H1 (cell line): ENCODE data around the gene PLPPR3. TPM values are rescaled to one million over a fixed set of nuclear protein-coding genes. Genes with fewer than 3 reads are reported as not detected.

Experiments used
- CTCF ChIA-PET: fragments of 300-600 bp; sonication (Branson Sonifier 250); formaldehyde crosslinking; loops from one replicate; lab custom pipeline; 2021; ENCODE audit not compliant: partially characterized antibody; lab: Charles Lee
- POLR2A ChIA-PET: fragments of 300-600 bp; sonication (Branson Sonifier 250); formaldehyde crosslinking; loops from one replicate; lab custom pipeline; 2021; ENCODE audit warnings: inconsistent platforms; ENCODE audit not compliant: partially characterized antibody; lab: Charles Lee
- DNase-seq, 2 experiments: peaks; one replicate each; pipeline versions ENCODE4 v3.0.0 to v3.0.0-alpha.2; 2010 to 2022; ENCODE audit warnings: low spot score in 2 of 2, low read depth in 1 of 2, mixed read lengths in 1 of 2
- FAIRE-seq: peaks from 2 replicates; lab custom pipeline; 2011; peaks lifted over from hg19 to GRCh38; lab: Jason Lieb, UNC
- H2AFZ ChIP-seq: 2 replicates; pipeline ENCODE4 v1.8.1; 2012; ENCODE audit warnings: low read length, inconsistent platforms
- H2AK5ac ChIP-seq: 2 replicates; pipeline ENCODE4 v1.6.1; 2013; ENCODE audit warnings: low read depth, low read length
- H2BK120ac ChIP-seq: replicated peaks from 2 replicates; pipeline ENCODE3; 2013; ENCODE audit warnings: low read depth, low read length, inconsistent platforms
- H2BK12ac ChIP-seq: 2 replicates; pipeline ENCODE4 v1.6.1; 2013; ENCODE audit warnings: low read depth, low read length
- H2BK15ac ChIP-seq: 2 replicates; pipeline ENCODE4 v1.6.1; 2013; ENCODE audit warnings: low read length
- H2BK20ac ChIP-seq: 2 replicates; pipeline ENCODE4 v1.6.1; 2013; ENCODE audit warnings: low read length
- H2BK5ac ChIP-seq: 2 replicates; pipeline ENCODE4 v1.6.1; 2013; ENCODE audit warnings: low read depth, low read length
- H3K14ac ChIP-seq: 2 replicates; pipeline ENCODE4 v1.6.1; 2013; ENCODE audit warnings: inconsistent platforms; ENCODE audit not compliant: insufficient read length
- H3K18ac ChIP-seq: 2 replicates; pipeline ENCODE4 v1.6.1; 2013; ENCODE audit warnings: low read length; ENCODE audit errors: extremely low read depth
- H3K23ac ChIP-seq: 2 replicates; pipeline ENCODE4 v1.6.1; 2013; ENCODE audit warnings: inconsistent platforms; ENCODE audit not compliant: insufficient read length
- H3K23me2 ChIP-seq: 2 replicates; pipeline ENCODE4 v1.6.1; 2013; ENCODE audit warnings: low read depth, low read length
- H3K27ac ChIP-seq: 2 replicates; pipeline ENCODE4 v1.6.1; 2011; ENCODE audit warnings: low read depth, low read length, inconsistent platforms
- H3K27me3 ChIP-seq, 4 experiments: replicated peaks in 1 of 4; 1 replicate in 1 of 4; 2 replicates in 3 of 4; pipeline versions ENCODE4 v1.6.1 to v1.8.1; 2011 to 2013; ENCODE audit warnings: low read length in 3 of 4, mild to moderate bottlenecking in 3 of 4, inconsistent platforms in 2 of 4, mixed read lengths in 2 of 4, moderate library complexity in 1 of 4; ENCODE audit not compliant: control insufficient read depth in 3 of 4, insufficient read depth in 3 of 4; ENCODE audit errors: extremely low read depth in 1 of 4
- H3K36me3 ChIP-seq, 4 experiments: 2 replicates each; pipeline versions ENCODE4 v1.6.1 to v1.8.1; 2011 to 2013; ENCODE audit warnings: mild to moderate bottlenecking in 4 of 4, low read length in 3 of 4, moderate library complexity in 2 of 4, control low read depth in 1 of 4, inconsistent platforms in 1 of 4; ENCODE audit not compliant: insufficient read depth in 4 of 4, control insufficient read depth in 2 of 4
- H3K4ac ChIP-seq: replicated peaks from 2 replicates; pipeline ENCODE3; 2013; ENCODE audit warnings: low read length, low read depth, mixed read lengths, inconsistent platforms; ENCODE audit not compliant: insufficient read length
- H3K4me1 ChIP-seq, 4 experiments: replicated peaks in 1 of 4; 1 replicate in 1 of 4; 2 replicates in 3 of 4; pipeline versions ENCODE4 v1.6.1 to v1.8.1; 2011 to 2013; ENCODE audit warnings: low read length in 3 of 4, inconsistent platforms in 2 of 4, mixed read lengths in 1 of 4; ENCODE audit not compliant: insufficient read depth in 4 of 4, control insufficient read depth in 3 of 4
- H3K4me2 ChIP-seq, 2 experiments: 2 replicates each; pipeline versions ENCODE4 v1.6.1 to v1.8.1; 2011 to 2013; ENCODE audit warnings: low read depth in 2 of 2, low read length in 2 of 2, control low read depth in 1 of 2, inconsistent platforms in 1 of 2, mild to moderate bottlenecking in 1 of 2; ENCODE audit not compliant: insufficient read depth in 1 of 2
- H3K4me3 ChIP-seq, 4 experiments: fragments of 200-600, 300-600 bp in 1 of 4; sonication (generic), shearing (Covaris generic), sonication (Bioruptor Twin) in 1 of 4; 2 replicates each; pipeline versions ENCODE4 v1.5.1 to v1.8.1; 2011 to 2016; ENCODE audit warnings: low read length in 4 of 4, low read depth in 3 of 4, control low read depth in 2 of 4, inconsistent platforms in 2 of 4, mild to moderate bottlenecking in 2 of 4, mixed read lengths in 1 of 4, moderate library complexity in 1 of 4; ENCODE audit not compliant: insufficient read depth in 2 of 4; ENCODE audit errors: extremely low read depth in 1 of 4
- H3K56ac ChIP-seq: replicated peaks from 2 replicates; pipeline ENCODE3; 2013; ENCODE audit warnings: low read depth, mild to moderate bottlenecking, mixed read lengths, low read length, inconsistent platforms; ENCODE audit not compliant: insufficient read length
- H3K79me1 ChIP-seq: 2 replicates; pipeline ENCODE4 v1.6.1; 2013; ENCODE audit warnings: low read depth, low read length, control low read depth
- H3K79me2 ChIP-seq, 2 experiments: 2 replicates each; pipeline versions ENCODE4 v1.6.1 to v1.8.1; 2012 to 2013; ENCODE audit warnings: low read length in 2 of 2, mild to moderate bottlenecking in 2 of 2, inconsistent platforms in 1 of 2; ENCODE audit not compliant: insufficient read depth in 2 of 2, control insufficient read depth in 1 of 2
- H3K9ac ChIP-seq, 4 experiments: replicated peaks in 1 of 4; 1 replicate in 1 of 4; 2 replicates in 3 of 4; pipeline versions ENCODE4 v1.6.1 to v1.8.1; 2011 to 2013; ENCODE audit warnings: low read depth in 3 of 4, low read length in 3 of 4, control low read depth in 2 of 4, mild to moderate bottlenecking in 2 of 4, moderate library complexity in 2 of 4, inconsistent platforms in 1 of 4; ENCODE audit errors: extremely low read depth in 1 of 4
- H3K9me3 ChIP-seq, 2 experiments: 2 replicates each; pipeline versions ENCODE4 v1.6.1 to v1.8.1; 2012 to 2013; ENCODE audit warnings: mild to moderate bottlenecking in 2 of 2, moderate library complexity in 2 of 2, control low read depth in 1 of 2, inconsistent platforms in 1 of 2, low read depth in 1 of 2, low read length in 1 of 2, mixed read lengths in 1 of 2; ENCODE audit not compliant: insufficient read depth in 2 of 2
- H4K20me1 ChIP-seq, 2 experiments: replicated peaks in 1 of 2; 2 replicates each; pipeline versions ENCODE3 to v1.8.1; 2011 to 2013; ENCODE audit warnings: inconsistent platforms in 2 of 2, low read length in 2 of 2, mild to moderate bottlenecking in 1 of 2; ENCODE audit not compliant: insufficient read depth in 2 of 2, control insufficient read depth in 1 of 2
- H4K5ac ChIP-seq: 2 replicates; pipeline ENCODE4 v1.6.1; 2013; ENCODE audit warnings: low read length, low read depth, mixed read lengths, inconsistent platforms; ENCODE audit not compliant: insufficient read length
- H4K8ac ChIP-seq: 2 replicates; pipeline ENCODE4 v1.8.0; 2013; ENCODE audit warnings: mild to moderate bottlenecking, moderate library complexity, low read length, inconsistent platforms; ENCODE audit not compliant: insufficient read depth; ENCODE audit errors: extremely low read depth
- H4K91ac ChIP-seq: replicated peaks from 2 replicates; pipeline ENCODE3; 2013; ENCODE audit warnings: low read length, mixed read lengths, inconsistent platforms; ENCODE audit not compliant: insufficient read length
- EP300 ChIP-seq, 2 experiments: IDR thresholded peaks; 1 replicate in 1 of 2; 2 replicates in 1 of 2; pipeline ENCODE4 v1.6.1; 2011 to 2012; ENCODE audit warnings: low read depth in 2 of 2, low read length in 2 of 2, mild to moderate bottlenecking in 2 of 2, borderline replicate concordance in 1 of 2, inconsistent platforms in 1 of 2, moderate library complexity in 1 of 2
- GABPA ChIP-seq: IDR thresholded peaks from 2 replicates; pipeline ENCODE4 v1.6.1; 2011; ENCODE audit warnings: mild to moderate bottlenecking, low read length, moderate library complexity, borderline replicate concordance; ENCODE audit not compliant: insufficient read depth
- POLR2AphosphoS5 ChIP-seq: IDR thresholded peaks from 2 replicates; pipeline ENCODE4 v1.6.1; 2011; ENCODE audit warnings: low read depth, low read length
- whole genome bisulfite sequencing, 2 experiments: shearing (Covaris generic) in 1 of 2; methylation state at CpG; one replicate each; pipeline versions ENCODE4 v1.1.6 to v1.1.7; 2013 to 2015; ENCODE audit warnings: low lambda C conversion rate in 2 of 2, mixed read lengths in 2 of 2, inconsistent platforms in 1 of 2, low coverage in 1 of 2, missing lambda C conversion rate in 1 of 2; ENCODE audit not compliant: insufficient replicate concordance in 2 of 2, insufficient coverage in 1 of 2, insufficient read length in 1 of 2; ENCODE audit errors: extremely low coverage in 1 of 2, missing lambda C conversion rate in 1 of 2; 5-methylcytosine and 5-hydroxymethylcytosine counted together
- polyA plus RNA-seq, 7 experiments: library from polyadenylated mRNA; depleted of rRNA in 3 of 7; stranded (reverse) in 5 of 7; unstranded in 2 of 7; fragments of >200 nt in 5 of 7; fragments of 200-250 nt in 2 of 7; gene quantifications; 1 replicate in 5 of 7; 2 replicates in 1 of 7; 4 replicates in 1 of 7; pipeline versions ENCODE4 v1.2.1 to v1.2.3, GENCODE V29; 2011 to 2013; ENCODE audit warnings: missing spikeins in 2 of 7, mixed read lengths in 2 of 7
- total RNA-seq: library from RNA; stranded (reverse); fragmentation: NEBNext Ultra II Directional; extraction: Animal tissue kit (Norgen Biotek cat#: 25700); gene quantifications from 2 replicates; pipeline ENCODE4 v1.2.1, GENCODE V29; 2021

The PLPPR3 gene
- total and polyA plus RNA-seq, 2 of the 8 experiments (the other 6 are each of a cell fraction or from before 2014, with no cell fraction given) = 71.7 to 76.4 TPM

GRCh38 chr19:815775-816499, 5.8 kb downstream of the PLPPR3 start:
- H2AK5ac ChIP-seq = no peak overlapping the region
- H3K4me1 ChIP-seq = no peaks in the 10 kb centered on the region
- no peak overlapping the region for H4K8ac ChIP-seq
- H2BK5ac ChIP-seq = no peak overlapping the region
- H3K9ac ChIP-seq = no peak overlapping the region
- H2AFZ ChIP-seq = no peak overlapping the region
- no peak overlapping the region for H2BK120ac ChIP-seq
- no peak overlapping the region for H2BK12ac ChIP-seq
- no peak for FAIRE-seq
- no peaks in the 10 kb centered on the region for H3K9me3 ChIP-seq
- peak overlapping the region; percentile 59 for H3K56ac ChIP-seq
- no peaks in the 10 kb centered on the region for H3K27me3 ChIP-seq
- no peak overlapping the region for H4K5ac ChIP-seq
- peaks cover 14% of the 10 kb centered on the region; the same call in 1 of the 2 replicates for H3K23me2 ChIP-seq
- peaks cover 5% of the 10 kb centered on the region; the same call in 1 of the 2 replicates for H3K79me1 ChIP-seq
- ChIA-PET CTCF (interaction anchor here (0.9 to 1.3 kb wide), 2 partner anchors 10 to 74 kb away, joined by 3 to 4 read pairs; no protein-coding TSS in a partner anchor), POLR2A (interaction anchor here (0.7 to 4.0 kb wide), 8 partner anchors 9 to 242 kb away, joined by 3 to 240 read pairs (median 3); partner anchors contain the start of gene PTBP1)
- H3K79me2 ChIP-seq = peaks cover 0 to 13% of the 10 kb centered on the region in 2 experiments; a peak in 1 of 4 replicates
- no peak overlapping the region for H3K4ac ChIP-seq
- no peak overlapping the region for H3K23ac ChIP-seq
- peaks cover 7 to 43% (median 15%) of the 10 kb centered on the region in 4 experiments; a peak in 7 of 8 replicates for H3K36me3 ChIP-seq
- DNase-seq = no peak
- H2BK15ac ChIP-seq = no peak overlapping the region
- WGBS, 2 experiments = 92 to 100% methylated on average over 2 to 13 of the region's 13 CpGs
- no peak overlapping the region for H3K4me2 ChIP-seq
- H3K18ac ChIP-seq = no peak overlapping the region
- H3K27ac ChIP-seq = no peak overlapping the region
- no peak overlapping the region for H4K91ac ChIP-seq
- peaks cover 2 to 21% of the 10 kb centered on the region in 2 experiments for H4K20me1 ChIP-seq
- no peak overlapping the region for H2BK20ac ChIP-seq
- H3K14ac ChIP-seq = no peak overlapping the region
- H3K4me3 ChIP-seq = no peak overlapping the region
- no peak for TF ChIP-seq GABPA
- peak; percentile 59 for TF ChIP-seq POLR2AphosphoS5
- no peak for TF ChIP-seq EP300 (IDR thresholded peaks at IDR 0.05; ENCODE audit: borderline replicate concordance in 1 of 2, low read depth in 2 of 2, low read length in 2 of 2)
